ENCODE measurements around the gene PDXDC1. TPM values are rescaled to one million over a fixed set of nuclear protein-coding genes. Genes with fewer than 3 reads are reported as not detected.
A peak's percentile ranks its signal among the peaks of the same experiment; 100 is the strongest.
"Not testable (repeated sequence)": the region's sequence is repeated elsewhere in the genome, so short reads cannot be mapped to it uniquely, and the experiment has no call there.

Gene PDXDC1
- total and polyA plus RNA-seq, 4 donors, result 51.4 to 88.1 (median 70.5) TPM

GRCh38 chr16:14998300-14998699, 23.5 kb downstream of the PDXDC1 start:
- H3K4me1 ChIP-seq (ENCODE audit: control insufficient read depth in 1 of 2, insufficient read depth in 2 of 2, low read length in 2 of 2); DNase-seq; H3K27me3 ChIP-seq (ENCODE audit: control insufficient read depth in 1 of 2, insufficient read depth in 2 of 2, low read length in 1 of 2); H3K36me3 ChIP-seq (ENCODE audit: control insufficient read depth in 1 of 2, insufficient read depth in 2 of 2, low read length in 1 of 2); intact Hi-C loops (cut with DNase I); H3K9me3 ChIP-seq (ENCODE audit: control insufficient read depth, low read length); H3K4me3 ChIP-seq (ENCODE audit: low read length in 2 of 2); H3K27ac ChIP-seq (ENCODE audit: low read depth in 1 of 2, low read length in 2 of 2): not testable (repeated sequence)
- ATAC-seq (ENCODE audit: low FRiP score), result peak; percentile 5
- 97 to 98% methylated on average over 7 of the region's 7 CpGs for WGBS, 2 donors

- 70 to 75% methylated on average over 3 of the region's 3 CpGs for WGBS, 2 donors
- H3K4me1 ChIP-seq (ENCODE audit: control insufficient read depth in 1 of 2, insufficient read depth in 2 of 2, low read length in 2 of 2); H3K27ac ChIP-seq (ENCODE audit: low read depth in 1 of 2, low read length in 2 of 2); H3K36me3 ChIP-seq (ENCODE audit: control insufficient read depth in 1 of 2, insufficient read depth in 2 of 2, low read length in 1 of 2); H3K4me3 ChIP-seq (ENCODE audit: low read length in 2 of 2); H3K9me3 ChIP-seq (ENCODE audit: control insufficient read depth, low read length); ATAC-seq (ENCODE audit: low FRiP score); H3K27me3 ChIP-seq (ENCODE audit: control insufficient read depth in 1 of 2, insufficient read depth in 2 of 2, low read length in 1 of 2); DNase-seq; intact Hi-C loops (cut with DNase I): not testable (repeated sequence)
Observed at GRCh38 chr16:14999845-15000244, 25.0 kb downstream of the PDXDC1 start.

- H3K36me3 ChIP-seq (ENCODE audit: control insufficient read depth in 1 of 2, insufficient read depth in 2 of 2, low read length in 1 of 2); H3K4me1 ChIP-seq (ENCODE audit: control insufficient read depth in 1 of 2, insufficient read depth in 2 of 2, low read length in 2 of 2); H3K27ac ChIP-seq (ENCODE audit: low read depth in 1 of 2, low read length in 2 of 2); H3K27me3 ChIP-seq (ENCODE audit: control insufficient read depth in 1 of 2, insufficient read depth in 2 of 2, low read length in 1 of 2); DNase-seq; H3K9me3 ChIP-seq (ENCODE audit: control insufficient read depth, low read length); ATAC-seq (ENCODE audit: low FRiP score); H3K4me3 ChIP-seq (ENCODE audit: low read length in 2 of 2); intact Hi-C loops (cut with DNase I): not testable (repeated sequence)
- WGBS, 2 donors, result 83 to 84% methylated on average over 1 of the region's 3 CpGs
Observed at GRCh38 chr16:15002448-15002847, 27.6 kb downstream of the PDXDC1 start.

GRCh38 chr16:15005357-15006132, 30.7 kb downstream of the PDXDC1 start:
- H3K27me3 ChIP-seq (ENCODE audit: control insufficient read depth in 1 of 2, insufficient read depth in 2 of 2, low read length in 1 of 2); intact Hi-C loops (cut with DNase I); H3K27ac ChIP-seq (ENCODE audit: low read depth in 1 of 2, low read length in 2 of 2); DNase-seq; H3K36me3 ChIP-seq (ENCODE audit: control insufficient read depth in 1 of 2, insufficient read depth in 2 of 2, low read length in 1 of 2); H3K4me1 ChIP-seq (ENCODE audit: control insufficient read depth in 1 of 2, insufficient read depth in 2 of 2, low read length in 2 of 2); H3K9me3 ChIP-seq (ENCODE audit: control insufficient read depth, low read length); H3K4me3 ChIP-seq (ENCODE audit: low read length in 2 of 2): not testable (repeated sequence)
- 82 to 85% methylated on average over 5 of the region's 5 CpGs for WGBS, 2 donors
- ATAC-seq (ENCODE audit: low FRiP score), result peak; percentile 81

- WGBS, 2 donors, result 87 to 92% methylated on average over 3 of the region's 3 CpGs
- H3K9me3 ChIP-seq (ENCODE audit: control insufficient read depth, low read length); H3K27ac ChIP-seq (ENCODE audit: low read depth in 1 of 2, low read length in 2 of 2); DNase-seq; ATAC-seq (ENCODE audit: low FRiP score); intact Hi-C loops (cut with DNase I); H3K36me3 ChIP-seq (ENCODE audit: control insufficient read depth in 1 of 2, insufficient read depth in 2 of 2, low read length in 1 of 2); H3K27me3 ChIP-seq (ENCODE audit: control insufficient read depth in 1 of 2, insufficient read depth in 2 of 2, low read length in 1 of 2); H3K4me1 ChIP-seq (ENCODE audit: control insufficient read depth in 1 of 2, insufficient read depth in 2 of 2, low read length in 2 of 2); H3K4me3 ChIP-seq (ENCODE audit: low read length in 2 of 2): not testable (repeated sequence)
Observed at GRCh38 chr16:15008647-15009046, 33.8 kb downstream of the PDXDC1 start.

GRCh38 chr16:15012941-15013340, 38.1 kb downstream of the PDXDC1 start:
- H3K36me3 ChIP-seq (ENCODE audit: control insufficient read depth in 1 of 2, insufficient read depth in 2 of 2, low read length in 1 of 2); H3K27ac ChIP-seq (ENCODE audit: low read depth in 1 of 2, low read length in 2 of 2); H3K4me1 ChIP-seq (ENCODE audit: control insufficient read depth in 1 of 2, insufficient read depth in 2 of 2, low read length in 2 of 2); DNase-seq; H3K27me3 ChIP-seq (ENCODE audit: control insufficient read depth in 1 of 2, insufficient read depth in 2 of 2, low read length in 1 of 2); H3K4me3 ChIP-seq (ENCODE audit: low read length in 2 of 2); H3K9me3 ChIP-seq (ENCODE audit: control insufficient read depth, low read length); intact Hi-C loops (cut with DNase I); ATAC-seq (ENCODE audit: low FRiP score): not testable (repeated sequence)
- 95 to 97% methylated on average over 10 of the region's 10 CpGs for WGBS, 2 donors

GRCh38 chr16:15015671-15016070, 40.8 kb downstream of the PDXDC1 start:
- ATAC-seq (ENCODE audit: low FRiP score); H3K4me3 ChIP-seq (ENCODE audit: low read length in 2 of 2); intact Hi-C loops (cut with DNase I); H3K27me3 ChIP-seq (ENCODE audit: control insufficient read depth in 1 of 2, insufficient read depth in 2 of 2, low read length in 1 of 2); H3K4me1 ChIP-seq (ENCODE audit: control insufficient read depth in 1 of 2, insufficient read depth in 2 of 2, low read length in 2 of 2); H3K9me3 ChIP-seq (ENCODE audit: control insufficient read depth, low read length); H3K36me3 ChIP-seq (ENCODE audit: control insufficient read depth in 1 of 2, insufficient read depth in 2 of 2, low read length in 1 of 2); H3K27ac ChIP-seq (ENCODE audit: low read depth in 1 of 2, low read length in 2 of 2); DNase-seq: not testable (repeated sequence)
- WGBS, 2 donors, result 90 to 92% methylated on average over 3 of the region's 3 CpGs

- ATAC-seq (ENCODE audit: low FRiP score), result not testable (repeated sequence)
Observed at GRCh38 chr16:15016354-15016753, 41.5 kb downstream of the PDXDC1 start.

GRCh38 chr16:15016951-15017580, 42.2 kb downstream of the PDXDC1 start:
- not testable (repeated sequence) for H3K4me1 ChIP-seq (ENCODE audit: control insufficient read depth in 1 of 2, insufficient read depth in 2 of 2, low read length in 2 of 2)
- DNase-seq, result peak in 1 of 2 donors; percentile 60

More at GRCh38 chr16:15016354-15016753, 41.5 kb downstream of the PDXDC1 start:
- DNase-seq; H3K27me3 ChIP-seq (ENCODE audit: control insufficient read depth in 1 of 2, insufficient read depth in 2 of 2, low read length in 1 of 2); H3K36me3 ChIP-seq (ENCODE audit: control insufficient read depth in 1 of 2, insufficient read depth in 2 of 2, low read length in 1 of 2); H3K4me1 ChIP-seq (ENCODE audit: control insufficient read depth in 1 of 2, insufficient read depth in 2 of 2, low read length in 2 of 2); intact Hi-C loops (cut with DNase I); H3K4me3 ChIP-seq (ENCODE audit: low read length in 2 of 2); H3K9me3 ChIP-seq (ENCODE audit: control insufficient read depth, low read length): not testable (repeated sequence)
- 72 to 83% methylated on average over 4 of the region's 4 CpGs for WGBS, 2 donors
- peak overlapping the region in 1 of 2 donors; percentile 26 for H3K27ac ChIP-seq (ENCODE audit: low read depth in 1 of 2, low read length in 2 of 2)

More at GRCh38 chr16:15016951-15017580, 42.2 kb downstream of the PDXDC1 start:
- WGBS, 2 donors, result 2 to 5% methylated on average over 4 of the region's 4 CpGs
- intact Hi-C loops (cut with DNase I); H3K9me3 ChIP-seq (ENCODE audit: control insufficient read depth, low read length); H3K27me3 ChIP-seq (ENCODE audit: control insufficient read depth in 1 of 2, insufficient read depth in 2 of 2, low read length in 1 of 2); H3K27ac ChIP-seq (ENCODE audit: low read depth in 1 of 2, low read length in 2 of 2); H3K36me3 ChIP-seq (ENCODE audit: control insufficient read depth in 1 of 2, insufficient read depth in 2 of 2, low read length in 1 of 2); H3K4me3 ChIP-seq (ENCODE audit: low read length in 2 of 2): not testable (repeated sequence)
- ATAC-seq (ENCODE audit: low FRiP score), result peak; percentile 70
